H54 (cell line): ENCODE measurements around the gene GDF15.
"Not testable (repeated sequence)": the region's sequence is repeated elsewhere in the genome, so short reads cannot be mapped to it uniquely, and the experiment has no call there.

ENCODE experiments used
- DNase-seq: peaks from one replicate; pipeline ENCODE4 v3.0.0; 2011; ENCODE audit warnings: low spot score, mixed read lengths; ENCODE audit not compliant: insufficient read length
- FAIRE-seq: peaks from 3 replicates; lab custom pipeline; 2011; peaks lifted over from hg19 to GRCh38; lab: Jason Lieb, UNC
- POLR2A ChIP-seq: IDR thresholded peaks from 2 replicates; pipeline ENCODE4 v1.6.1; 2011; ENCODE audit warnings: low read depth, mild to moderate bottlenecking, low read length

GDF15 gene

DNA sequence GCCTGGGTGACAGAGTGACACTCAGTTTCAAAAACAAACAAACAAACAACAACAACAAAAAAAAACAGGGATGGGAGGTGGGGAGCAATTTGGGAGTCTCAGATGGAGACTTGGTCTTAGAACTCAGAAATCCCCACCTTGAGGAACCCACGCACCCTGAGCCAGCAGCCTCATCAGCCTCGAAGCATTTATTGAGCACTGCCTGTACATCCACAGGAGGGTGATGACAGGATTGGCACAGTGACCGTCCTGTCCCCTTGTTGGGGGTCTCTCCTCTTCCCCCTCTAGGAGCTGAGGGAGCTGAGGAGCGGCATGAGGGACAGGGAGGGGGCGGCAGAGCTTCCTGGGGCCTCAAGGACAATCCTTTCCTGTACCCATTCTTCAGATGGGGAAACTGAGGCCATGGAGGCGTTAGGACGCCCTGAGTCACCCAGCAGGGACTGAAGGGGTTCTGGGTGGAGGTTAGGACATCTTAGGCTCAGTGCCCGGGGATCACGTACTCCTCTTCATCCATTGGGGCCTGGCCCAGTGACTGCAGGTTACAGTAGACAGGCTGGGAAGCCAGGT, 5.6 kb downstream of the GDF15 start:
- DNase-seq (no peak), FAIRE-seq (no peak)
- no peak for TF ChIP-seq POLR2A

DNA sequence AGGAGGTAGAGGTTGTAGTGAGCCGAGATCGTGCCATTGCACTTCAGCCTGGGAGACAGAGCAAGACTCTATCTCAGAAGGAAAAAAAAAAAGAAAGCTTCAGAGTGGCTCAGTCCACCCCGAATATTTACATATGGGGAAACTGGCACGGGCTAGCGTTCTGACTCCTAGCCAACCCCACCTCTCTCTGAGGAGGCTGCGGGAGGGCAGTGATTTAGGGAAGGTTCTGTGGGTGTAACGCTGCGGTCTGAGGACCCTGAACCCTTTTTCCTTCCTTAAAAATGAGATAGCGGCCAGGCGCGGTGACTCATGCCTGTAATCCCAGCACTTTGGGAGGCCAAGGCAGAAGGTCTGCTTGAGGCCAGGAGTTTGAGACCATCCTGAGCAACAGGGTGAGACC, 6.5 kb downstream of the GDF15 start:
- no peak for FAIRE-seq
- no peak for TF ChIP-seq POLR2A
- DNase-seq: peak; percentile 50

DNA sequence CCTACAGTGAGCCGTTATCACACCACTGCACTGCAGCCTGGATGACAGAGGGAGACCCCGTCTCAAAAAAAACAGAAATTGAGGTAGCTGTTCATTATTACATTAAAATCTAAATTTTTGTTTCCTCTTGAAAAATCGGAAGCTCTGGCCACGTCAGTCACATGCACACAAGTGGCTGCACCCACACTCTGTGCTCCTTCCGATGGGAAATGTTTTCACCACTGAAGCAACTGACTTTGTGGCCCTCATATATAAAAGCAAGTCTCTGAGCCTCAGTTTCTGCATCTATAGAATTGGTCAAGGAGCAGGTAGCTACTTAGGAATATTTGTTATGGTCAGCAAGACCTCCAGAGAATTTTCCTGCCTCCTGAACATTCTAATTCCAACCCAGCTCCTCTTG, 7.0 kb downstream of the GDF15 start:
- no peak for FAIRE-seq
- no peak for TF ChIP-seq POLR2A

DNA sequence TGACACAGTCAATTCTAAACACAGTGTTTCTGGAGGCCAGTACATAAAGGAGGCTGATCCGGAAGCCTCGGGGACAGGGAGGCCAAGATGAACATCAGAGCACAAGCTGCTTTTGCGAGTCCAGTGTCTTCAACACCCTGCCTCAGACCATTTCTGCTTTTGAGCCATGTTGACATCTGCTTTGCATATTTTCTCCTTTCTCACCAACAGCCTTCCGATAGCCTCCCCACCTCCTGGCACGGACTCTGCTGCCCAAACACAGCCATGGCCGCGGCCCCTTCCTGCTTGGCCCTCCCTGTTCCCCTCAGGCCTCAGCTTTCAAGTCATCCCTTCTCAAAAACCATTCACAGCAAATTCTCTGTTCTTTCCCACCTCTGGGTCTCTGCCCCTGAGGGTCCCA, 7.9 kb downstream of the GDF15 start:
- DNase-seq (no peak), FAIRE-seq (no peak)
- no peak for TF ChIP-seq POLR2A

More for the DNA sequence above, 7.0 kb downstream of the GDF15 start:
- no peak for DNase-seq

- TF ChIP-seq POLR2A: no peak
- no peak for DNase-seq
- FAIRE-seq: no peak
Measured at GRCh38 chr19:18396471-18397241, 10.7 kb downstream of the GDF15 start.

- no peak for TF ChIP-seq POLR2A
- DNase-seq: no peak
- FAIRE-seq: no peak
Measured at GRCh38 chr19:18397242-18398202, 11.6 kb downstream of the GDF15 start, which contains the start of gene LRRC25. Gene LRRC25, minus strand, starts transcription at chr19:18397622. Its CDS starts 659 bp downstream, at chr19:18396963.

- no peak for TF ChIP-seq POLR2A
- no peak for DNase-seq
- FAIRE-seq: no peak
Measured at GRCh38 chr19:18399008-18399407, 13.1 kb downstream of the GDF15 start.

GRCh38 chr19:18401580-18402112, 15.7 kb downstream of the GDF15 start:
- FAIRE-seq (no peak), DNase-seq (no peak)
- no peak for TF ChIP-seq POLR2A

DNA sequence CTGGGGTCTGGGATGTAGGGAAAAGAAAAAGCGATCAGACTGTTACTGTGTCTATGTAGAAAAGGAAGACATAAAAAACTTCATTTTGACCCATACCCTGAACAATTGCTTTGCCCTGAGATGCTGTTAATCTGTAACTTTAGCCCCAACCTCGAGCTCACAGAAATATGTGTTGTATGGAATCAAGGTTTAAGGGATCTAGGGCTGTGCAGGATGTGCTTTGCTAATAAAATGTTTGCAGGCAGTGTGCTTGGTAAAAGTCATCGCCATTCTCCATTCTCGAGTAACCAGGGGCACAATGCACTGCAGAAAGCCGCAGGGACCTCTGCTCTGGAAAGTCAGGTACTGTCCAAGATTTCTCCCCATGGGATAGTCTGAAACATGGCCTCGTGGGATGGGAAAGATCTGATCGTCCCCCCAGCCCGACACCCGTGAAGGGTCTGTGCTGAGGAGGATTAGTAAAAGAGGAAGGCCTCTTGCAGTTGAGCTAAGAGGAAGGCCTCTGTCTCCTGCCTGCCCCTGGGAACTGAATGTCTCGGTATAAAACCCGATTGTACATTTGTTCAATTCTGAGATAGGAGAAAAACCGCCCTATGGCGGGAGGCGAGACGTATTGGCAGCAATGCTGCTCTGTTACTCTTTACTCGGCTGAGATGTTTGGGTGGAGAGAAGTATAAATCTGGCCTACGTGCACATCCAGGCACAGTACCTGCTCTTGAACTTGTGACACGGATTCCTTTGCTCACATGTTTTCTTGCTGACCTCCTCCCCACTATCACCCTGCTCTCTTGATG, 16.7 kb downstream of the GDF15 start:
- DNase-seq, FAIRE-seq: not testable (repeated sequence)

DNA sequence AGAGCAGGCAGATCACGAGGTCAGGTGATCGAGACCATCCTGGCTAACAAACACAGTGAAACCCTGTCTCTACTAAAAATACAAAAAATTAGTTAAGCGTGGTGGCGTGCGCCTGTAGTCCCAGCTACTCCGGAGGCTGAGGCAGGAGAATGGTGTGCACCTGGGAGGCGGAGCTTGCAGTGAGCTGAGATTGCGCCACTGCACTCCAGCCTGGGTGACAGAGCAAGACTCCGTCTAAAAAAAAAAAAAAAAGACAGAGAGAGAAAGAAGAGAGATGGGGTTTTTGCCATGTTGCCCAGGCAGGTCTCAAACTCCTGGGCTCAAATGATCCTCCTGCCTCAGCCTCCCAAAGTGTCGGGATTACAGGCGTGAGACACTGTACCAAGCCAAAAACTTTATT, 19.8 kb downstream of the GDF15 start:
- not testable (repeated sequence) for DNase-seq, FAIRE-seq

DNA sequence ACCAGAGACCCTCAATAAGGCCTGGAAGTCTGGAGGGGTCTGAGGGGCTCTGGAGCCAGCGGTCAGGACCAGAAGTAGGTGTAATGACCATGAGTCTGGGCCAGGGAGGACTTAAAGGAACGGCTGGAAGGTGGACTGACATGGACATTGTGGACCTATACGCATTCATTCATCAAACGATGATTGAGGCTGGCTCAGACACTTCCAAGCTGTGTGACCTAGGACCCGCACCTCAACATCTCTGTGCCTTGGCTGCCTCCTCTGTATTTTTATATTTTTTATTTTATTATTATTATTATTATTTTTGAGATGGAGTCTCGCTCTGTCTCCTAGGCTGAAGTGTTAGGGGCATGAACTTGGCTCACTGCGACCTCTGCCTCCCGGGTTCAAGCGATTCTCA, 20.8 kb downstream of the GDF15 start:
- DNase-seq: no peak
- FAIRE-seq: no peak
- no peak for TF ChIP-seq POLR2A

DNA sequence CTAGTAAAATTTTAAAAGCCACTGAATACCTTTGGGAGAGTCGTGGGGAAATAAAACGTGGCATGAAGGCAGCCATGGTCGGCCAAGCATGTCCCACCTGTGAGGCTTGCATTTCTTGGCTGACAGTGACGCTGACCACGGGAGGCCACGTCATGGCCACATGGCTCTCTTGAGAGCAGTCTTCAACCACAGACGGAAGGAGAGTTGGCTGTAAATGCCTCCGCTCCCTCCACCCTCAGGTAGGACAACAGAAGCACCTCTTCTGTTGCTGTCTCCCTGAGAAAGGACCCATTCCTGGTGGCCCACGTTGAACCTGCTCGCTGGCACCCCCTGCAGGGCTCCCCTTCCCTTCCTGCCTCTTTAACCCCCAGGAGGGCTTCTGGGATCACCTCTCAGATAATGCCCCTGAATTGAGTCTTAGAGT, 22.1 kb downstream of the GDF15 start:
- FAIRE-seq (no peak), DNase-seq (no peak)
- no peak for TF ChIP-seq POLR2A
